Gastroesophageal sphincter (tissue), 3 donors: Measurements from ENCODE around the gene PRKCZ.

Source experiments
- CTCF ChIP-seq, 4 experiments: fragments of 200-600 bp in 2 of 4; fragments of 450-650 bp in 2 of 4; sonication (generic) in 1 of 4; IDR thresholded peaks; one replicate each; pipeline ENCODE4 v1.5.1; 2017 to 2019; ENCODE audit warnings: antibody characterized with exemption in 4 of 4, mild to moderate bottlenecking in 2 of 4, moderate library complexity in 2 of 4
- EP300 ChIP-seq: sonication (generic); formaldehyde crosslinking; IDR thresholded peaks from one replicate; pipeline ENCODE4 v1.6.1; 2017; ENCODE audit warnings: antibody characterized with exemption, mild to moderate bottlenecking
- POLR2A ChIP-seq, 2 donors: fragments of 450-650 bp; IDR thresholded peaks; one replicate each; pipeline ENCODE4 v1.6.1; 2017; ENCODE audit warnings: antibody characterized with exemption in 2 of 2, mild to moderate bottlenecking in 2 of 2, moderate library complexity in 1 of 2
- POLR2AphosphoS5 ChIP-seq: sonication (generic); formaldehyde crosslinking; IDR thresholded peaks from one replicate; pipeline ENCODE4 v1.6.1; 2017; ENCODE audit warnings: antibody characterized with exemption

- TF ChIP-seq CTCF (IDR thresholded peaks at IDR 0.05) (no peak), POLR2AphosphoS5 (no peak), POLR2A (IDR thresholded peaks at IDR 0.05) (no peak), EP300 (no peak)
Observed at GRCh38 chr1:2079396-2080085, 29.3 kb downstream of the PRKCZ start.
